Esophagus mucosa (tissue), 1 donor: Measurements from ENCODE around the gene L3MBTL1. TPM values are rescaled to one million over a fixed set of nuclear protein-coding genes. Genes with fewer than 3 reads are reported as not detected.

Source experiments
- ATAC-seq: fragments of 200-7000 bp; cut with Tn5 transposase; one replicate; pipeline ENCODE4 v1.9.1; 2020
- total RNA-seq: library from RNA; stranded (reverse); gene quantifications from one replicate; pipeline ENCODE4 v1.2.4, GENCODE V29; 2023
- donor health status: DM: yes; HTN: yes; CAD: no.

L3MBTL1 gene
- total RNA-seq, 1 donor from 2014 or later, result 4.9 TPM

DNA sequence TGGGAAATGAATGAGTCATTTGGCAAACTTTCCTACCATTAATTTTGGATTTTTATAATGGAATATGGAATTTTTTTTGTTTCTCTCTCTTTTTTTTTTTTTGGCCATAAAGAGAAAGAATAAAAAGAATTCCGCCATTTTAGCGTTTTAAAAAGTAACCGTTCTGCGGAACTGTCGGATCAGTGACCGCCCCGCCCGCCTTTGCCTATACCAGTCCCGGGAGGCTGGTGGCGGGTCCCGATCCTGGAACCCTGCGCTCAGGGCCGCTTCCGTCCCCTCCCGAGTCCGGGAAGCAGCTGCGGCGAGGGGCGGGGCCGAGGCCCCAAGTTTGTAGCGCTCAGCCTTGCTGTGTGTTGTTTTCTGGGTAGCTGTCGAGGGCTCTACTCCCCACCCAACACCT lies 609 bp downstream of the L3MBTL1 start:
- peak; percentile 33 for ATAC-seq

DNA sequence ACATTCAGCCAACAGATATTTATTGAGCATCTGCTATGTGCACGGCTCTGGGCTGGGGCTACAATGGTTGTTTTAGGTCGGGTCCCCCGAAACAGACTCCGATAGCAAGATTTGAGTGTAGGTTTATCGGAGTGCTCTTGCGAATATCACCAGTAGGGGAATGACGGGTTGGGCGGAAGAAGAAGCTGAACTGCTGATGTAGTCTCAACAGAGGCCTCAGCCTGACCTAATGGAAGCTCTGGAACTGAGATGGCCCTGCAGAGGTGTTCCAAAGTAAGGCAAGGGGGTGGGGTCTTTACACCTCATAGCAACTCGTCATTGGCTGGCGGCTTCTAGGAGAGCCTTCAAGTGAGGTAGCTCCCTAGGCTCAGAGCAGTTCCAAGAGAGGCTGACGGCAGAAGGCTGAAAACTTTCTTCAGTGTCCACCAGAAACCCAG lies 1.1 kb downstream of the L3MBTL1 start:
- ATAC-seq, result no peak

GRCh38 chr20:43511879-43512278 lies 4.4 kb downstream of the L3MBTL1 start:
- no peak for ATAC-seq

DNA sequence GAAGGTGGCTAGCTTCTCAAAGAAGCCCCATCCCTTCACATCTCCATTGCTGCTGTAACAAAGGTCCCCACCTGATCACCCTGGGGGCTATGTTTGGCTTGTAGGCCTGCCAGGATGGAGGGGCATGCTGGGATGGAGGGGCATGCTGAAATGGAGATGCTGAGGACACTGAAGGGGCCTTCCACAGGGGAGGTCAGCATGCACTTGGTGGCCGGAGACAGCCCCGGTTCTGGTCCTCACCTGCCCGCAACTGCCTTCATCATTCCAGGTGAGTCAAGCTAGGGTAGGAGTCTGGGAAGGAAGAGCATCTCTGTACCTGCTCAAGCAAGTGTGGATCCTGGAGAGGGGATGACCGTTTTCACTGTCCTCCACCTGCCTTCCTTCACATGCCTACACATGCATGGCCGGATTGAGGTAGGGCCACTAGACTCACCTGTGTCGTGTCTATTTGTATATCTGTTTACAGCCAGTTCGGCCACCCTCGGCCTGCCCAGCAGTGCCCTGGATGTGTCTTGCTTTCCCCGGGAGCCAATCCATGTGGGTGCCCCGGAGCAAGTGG lies 6.0 kb downstream of the L3MBTL1 start:
- ATAC-seq, result peak; percentile 2

DNA sequence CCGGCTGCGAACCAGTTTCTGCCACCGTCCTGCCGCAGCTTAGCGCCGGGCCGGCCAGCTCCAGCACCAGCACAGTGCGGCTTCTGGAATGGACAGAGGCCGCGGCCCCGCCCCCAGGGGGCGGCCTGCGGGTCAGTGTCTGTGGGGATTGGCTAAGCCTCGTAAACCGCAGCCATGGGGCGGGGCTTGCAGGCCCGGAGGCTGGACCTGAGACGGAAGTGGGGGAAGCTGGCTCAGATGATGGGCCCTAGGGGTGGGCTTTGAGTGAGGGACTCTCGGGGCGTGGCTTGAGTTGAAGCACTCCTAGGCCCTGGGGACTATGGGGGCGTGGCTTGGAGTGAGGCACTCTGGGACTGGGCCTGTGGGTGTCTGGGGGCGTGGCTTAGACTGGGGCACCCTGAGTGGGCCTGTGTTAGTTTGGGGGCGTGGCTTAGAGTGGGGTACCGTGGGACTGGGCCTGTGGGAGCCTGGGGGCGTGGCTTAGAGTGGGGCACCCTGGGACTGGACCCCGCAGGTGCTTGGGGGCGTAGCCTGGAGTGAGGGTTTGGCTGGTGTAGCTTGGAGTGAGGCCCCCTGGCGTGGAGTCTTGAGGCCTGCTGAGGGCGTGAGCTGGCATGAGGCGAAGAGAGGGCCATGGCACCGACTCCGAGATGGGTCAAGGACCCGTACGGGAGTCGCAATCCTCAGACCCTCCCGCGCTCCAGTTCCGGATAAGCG lies 6.6 kb downstream of the L3MBTL1 start:
- peak; percentile 97 for ATAC-seq

DNA sequence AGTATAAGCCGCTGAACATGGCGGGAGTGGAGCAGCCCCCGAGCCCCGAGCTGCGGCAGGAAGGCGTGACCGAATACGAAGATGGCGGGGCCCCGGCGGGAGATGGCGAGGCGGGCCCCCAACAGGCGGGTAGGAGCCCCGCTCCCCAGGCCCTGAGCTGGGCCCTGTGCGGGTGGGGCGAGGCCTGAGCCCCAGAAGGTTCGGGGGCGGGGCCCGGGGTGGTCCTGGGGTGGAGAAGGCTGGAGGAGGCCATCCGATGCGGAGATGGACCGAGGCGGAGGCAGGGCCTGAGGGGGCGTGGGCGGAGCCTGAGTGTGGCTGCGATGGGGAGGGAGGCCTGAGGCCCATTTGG lies 7.1 kb downstream of the L3MBTL1 start:
- ATAC-seq, result peak; percentile 1

DNA sequence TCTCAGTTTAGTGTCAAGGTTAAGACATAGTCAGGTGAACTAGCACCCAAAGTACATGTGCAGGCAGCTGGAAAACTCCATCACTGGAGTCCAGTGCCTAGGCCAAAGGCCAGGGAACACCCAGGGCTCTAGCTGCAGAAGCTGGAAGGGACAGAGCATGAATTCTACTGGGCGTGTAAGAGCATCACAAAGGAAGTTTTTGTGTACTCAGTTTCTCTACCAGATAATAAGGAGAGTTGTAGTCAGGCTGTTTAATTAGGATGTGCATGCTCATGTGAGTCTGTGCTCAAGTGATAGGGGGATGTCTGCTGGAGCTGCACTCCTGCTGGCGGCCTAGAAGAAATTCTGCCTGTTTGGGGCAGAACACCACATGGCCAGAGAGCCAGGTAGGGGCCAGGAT lies 8.1 kb downstream of the L3MBTL1 start:
- ATAC-seq, result no peak

DNA sequence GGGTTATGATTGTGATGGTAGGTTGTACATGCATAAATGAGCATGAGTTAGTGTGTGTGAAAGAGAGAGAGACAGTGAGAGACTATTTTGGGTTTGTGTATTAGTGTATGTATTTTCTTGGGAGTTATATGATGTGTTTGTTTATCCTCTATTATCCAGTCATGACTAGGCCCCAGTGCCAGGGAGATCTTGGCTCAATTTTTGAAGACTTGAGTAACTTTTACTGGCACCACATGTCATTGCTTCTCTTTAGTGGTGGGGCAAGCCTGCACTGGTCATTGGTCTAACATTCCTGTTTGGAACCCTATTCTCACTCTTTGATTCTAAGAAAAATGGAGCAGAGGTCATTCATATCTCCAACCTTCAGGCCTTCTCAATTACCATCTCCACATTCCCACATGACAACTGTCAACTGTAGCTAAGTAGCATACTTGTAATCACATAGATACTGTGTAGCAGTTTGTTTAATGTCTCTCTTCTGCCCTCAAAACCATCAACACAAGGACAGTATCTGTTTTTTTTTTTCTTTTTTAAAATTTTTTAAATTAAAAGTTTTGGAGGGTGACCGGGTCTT lies 8.8 kb downstream of the L3MBTL1 start:
- ATAC-seq, result no peak

- ATAC-seq, result no peak
Observed at GRCh38 chr20:43520074-43520630, 12.7 kb downstream of the L3MBTL1 start.

DNA sequence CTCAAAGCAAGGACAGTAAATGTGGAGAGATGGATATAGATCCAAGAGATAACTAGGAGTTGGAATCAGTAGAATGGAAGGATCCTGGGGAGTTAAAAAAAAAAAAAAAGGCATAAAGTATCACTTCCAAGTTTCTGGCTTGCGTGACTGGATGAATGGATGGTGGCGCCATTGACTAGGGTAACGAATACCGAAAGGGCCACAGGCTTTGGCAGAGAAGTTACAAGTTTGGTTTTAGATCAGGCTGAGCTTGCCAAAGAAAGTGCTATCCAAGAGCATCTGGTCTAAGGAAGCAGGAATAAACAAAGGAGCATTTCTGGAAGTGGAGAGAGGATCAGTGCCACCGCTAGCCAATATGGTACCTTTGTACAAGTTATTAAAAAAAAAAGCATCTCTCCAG lies 17.5 kb downstream of the L3MBTL1 start:
- ATAC-seq, result no peak

DNA sequence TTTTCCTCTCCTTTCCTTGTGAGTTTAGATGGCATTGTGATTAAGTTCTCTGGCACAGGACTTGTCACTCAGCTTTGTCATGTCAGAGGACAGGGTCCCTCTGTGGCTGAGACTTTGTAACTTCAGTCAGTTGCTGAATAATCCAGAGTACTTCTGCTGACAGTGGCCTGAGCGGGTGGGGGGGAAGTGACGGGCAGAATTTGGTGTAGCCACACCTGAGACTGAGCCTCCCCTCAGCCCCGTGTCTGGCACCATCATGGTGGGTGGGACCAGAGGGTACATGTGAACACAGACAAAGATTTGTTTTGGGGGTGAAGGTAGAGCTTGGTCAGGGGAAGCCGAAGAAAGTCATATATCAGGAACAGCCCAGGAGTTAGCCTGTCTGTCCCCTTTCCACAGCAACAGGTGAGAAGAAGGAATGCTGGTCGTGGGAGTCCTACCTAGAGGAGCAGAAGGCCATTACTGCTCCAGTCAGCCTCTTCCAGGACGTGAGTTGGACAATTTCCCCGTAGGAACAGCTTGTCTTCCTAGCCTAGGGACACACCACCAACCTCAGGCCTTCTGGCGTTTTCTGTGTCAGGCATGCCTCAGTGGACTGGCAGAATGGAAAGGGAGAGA lies 20.9 kb downstream of the L3MBTL1 start:
- ATAC-seq, result no peak

DNA sequence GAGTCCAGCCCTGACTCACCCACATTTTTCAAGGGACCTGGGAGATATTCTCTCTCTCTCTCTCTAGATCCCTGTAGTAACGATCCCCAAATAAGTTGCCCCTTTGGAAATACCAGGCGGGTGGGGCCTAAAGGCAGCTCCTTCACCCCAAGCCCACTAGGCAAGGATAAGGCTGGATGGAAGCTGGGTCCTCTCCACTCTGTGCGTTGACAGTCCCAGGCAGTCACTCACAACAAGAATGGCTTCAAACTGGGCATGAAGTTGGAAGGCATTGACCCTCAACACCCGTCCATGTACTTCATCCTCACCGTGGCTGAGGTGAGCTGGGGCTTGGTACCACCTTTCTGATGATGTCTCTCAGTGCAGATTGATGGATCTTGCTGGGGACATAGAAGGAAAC lies 21.6 kb downstream of the L3MBTL1 start:
- no peak for ATAC-seq

- ATAC-seq, result no peak
Observed at GRCh38 chr20:43529457-43530153, 22.1 kb downstream of the L3MBTL1 start.

DNA sequence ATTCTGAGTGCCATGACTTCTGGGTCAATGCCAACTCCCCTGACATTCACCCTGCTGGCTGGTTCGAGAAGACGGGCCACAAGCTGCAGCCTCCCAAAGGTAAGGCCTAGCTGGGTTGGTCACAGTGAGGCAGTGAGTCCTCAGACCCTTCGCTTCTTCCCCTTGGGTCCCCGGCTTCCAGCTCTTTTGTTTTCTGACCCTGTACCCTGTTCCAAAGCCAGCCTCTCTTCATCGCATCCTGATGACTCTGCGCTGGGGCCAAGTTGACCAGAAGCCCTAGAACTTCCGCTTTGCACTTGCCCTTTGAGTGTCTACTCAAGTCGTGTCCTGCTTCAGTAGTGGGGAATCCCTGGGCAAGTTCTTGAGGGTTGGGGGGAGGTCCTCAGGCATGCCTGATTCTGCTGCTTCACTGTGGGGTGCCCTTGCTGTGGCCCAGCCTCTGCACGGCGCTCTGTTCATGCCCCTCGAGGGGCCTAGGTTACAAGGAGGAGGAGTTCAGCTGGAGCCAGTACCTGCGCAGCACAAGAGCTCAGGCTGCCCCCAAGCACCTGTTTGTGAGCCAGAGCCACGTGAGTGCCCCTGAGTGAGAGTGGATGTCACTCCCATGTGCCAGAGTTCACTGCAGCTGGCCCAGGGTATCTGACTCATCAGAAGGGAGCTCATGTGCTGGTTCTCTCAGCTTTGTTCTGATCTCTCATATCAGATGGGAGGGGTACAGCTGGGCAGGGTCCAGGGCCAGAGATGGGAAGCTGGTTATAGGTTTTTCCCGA lies 23.0 kb downstream of the L3MBTL1 start:
- no peak for ATAC-seq

GRCh38 chr20:43531091-43531443 lies 23.6 kb downstream of the L3MBTL1 start:
- ATAC-seq, result no peak

- no peak for ATAC-seq
Observed at GRCh38 chr20:43532416-43533055, 25.0 kb downstream of the L3MBTL1 start.

DNA sequence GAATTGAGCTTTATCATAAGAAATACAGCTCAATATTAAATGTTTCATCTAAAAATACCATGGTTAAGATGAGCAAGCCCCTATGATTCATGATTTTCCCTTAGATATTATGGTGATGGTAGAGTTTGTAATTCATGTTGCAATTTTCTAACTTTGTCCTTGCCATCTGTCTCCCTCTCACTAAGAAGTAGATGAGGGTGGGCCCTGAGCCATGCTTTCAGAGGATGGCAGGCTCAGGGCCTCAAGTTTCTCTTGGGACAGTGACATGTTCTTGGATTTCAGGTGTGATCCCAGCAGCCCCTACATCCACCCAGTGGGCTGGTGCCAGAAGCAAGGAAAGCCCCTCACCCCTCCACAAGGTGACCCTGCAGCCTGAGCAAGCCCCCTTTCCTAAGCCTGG lies 25.6 kb downstream of the L3MBTL1 start:
- no peak for ATAC-seq

GRCh38 chr20:43534016-43534415 lies 26.5 kb downstream of the L3MBTL1 start:
- ATAC-seq, result no peak

DNA sequence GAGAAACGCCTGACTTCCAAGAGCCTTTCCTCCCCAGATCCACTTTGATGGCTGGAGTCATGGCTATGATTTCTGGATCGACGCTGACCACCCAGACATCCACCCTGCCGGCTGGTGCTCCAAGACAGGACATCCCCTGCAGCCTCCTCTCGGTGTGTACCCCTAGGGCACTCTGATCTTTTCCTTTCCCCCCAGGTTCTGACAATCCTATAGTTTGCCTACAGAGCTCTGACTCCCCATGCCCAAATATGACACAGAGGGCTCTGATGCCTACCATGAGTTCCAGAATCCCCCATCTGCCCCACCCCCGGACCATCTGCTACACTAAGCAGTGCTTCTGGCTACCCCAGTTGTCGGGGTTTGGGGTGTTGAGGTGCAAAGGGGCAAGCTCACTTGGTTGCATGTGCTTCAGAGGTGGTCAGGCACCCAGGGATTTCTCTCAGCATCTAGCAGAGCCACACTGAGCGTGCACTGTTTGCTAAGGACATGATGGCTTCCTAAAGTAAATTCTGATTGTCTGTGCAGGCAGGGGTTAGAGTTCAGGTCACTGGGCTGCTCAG lies 27.4 kb downstream of the L3MBTL1 start:
- no peak for ATAC-seq

- ATAC-seq, result no peak
Observed at GRCh38 chr20:43535370-43536004, 28.0 kb downstream of the L3MBTL1 start.
